IMR-90 (cell line): Measurements from ENCODE around the gene WDR70. TPM values are rescaled to one million over a fixed set of nuclear protein-coding genes. Genes with fewer than 3 reads are reported as not detected.

ENCODE experiments used
- ATAC-seq: fragments of 200-7000 bp; cut with Tn5 transposase; 2 replicates; pipeline ENCODE4 v1.9.1; 2020; ENCODE audit warnings: low read depth, mild to moderate bottlenecking, moderate library complexity
- BruUV-seq: library from RNA; stranded (reverse); fragments of 400-500 nt; replicated peaks from 2 replicates; lab custom pipeline; 2021; lab: Mats Ljungman, UMichigan
- CTCF ChIA-PET: fragments of 300-600 bp; formaldehyde crosslinking; extraction: SDS; loops from one replicate; lab custom pipeline; 2021; ENCODE audit warnings: antibody characterized with exemption; lab: Yijun Ruan, JAX
- POLR2A ChIA-PET: fragments of 300-600 bp; sonication (Branson Sonifier 250); formaldehyde crosslinking; loops from one replicate; lab custom pipeline; 2022; ENCODE audit warnings: antibody characterized with exemption; ENCODE audit not compliant: unreplicated experiment; lab: Charles Lee
- DNase-seq: peaks from one replicate; pipeline ENCODE4 v3.0.0; 2013
- H2AFZ ChIP-seq: replicated peaks from 2 replicates; pipeline ENCODE3; 2013; ENCODE audit warnings: low read length, mild to moderate bottlenecking; ENCODE audit not compliant: poor library complexity
- H2AK5ac ChIP-seq: 2 replicates; pipeline ENCODE4 v1.6.1; 2013; ENCODE audit warnings: low read depth, low read length, inconsistent platforms
- H2AK9ac ChIP-seq: replicated peaks from 2 replicates; pipeline ENCODE3; 2013; ENCODE audit warnings: mild to moderate bottlenecking, low read depth, low read length, moderate library complexity; ENCODE audit not compliant: poor library complexity
- H2BK120ac ChIP-seq: 2 replicates; pipeline ENCODE4 v1.6.1; 2013; ENCODE audit warnings: low read depth, low read length, inconsistent platforms
- H2BK15ac ChIP-seq: 3 replicates; pipeline ENCODE4 v1.6.1; 2013; ENCODE audit warnings: low read depth, low read length, inconsistent platforms
- H2BK20ac ChIP-seq: 2 replicates; pipeline ENCODE4 v1.6.1; 2013; ENCODE audit warnings: low read depth, mild to moderate bottlenecking, inconsistent platforms, low read length, moderate library complexity
- H2BK5ac ChIP-seq: 2 replicates; pipeline ENCODE4 v1.6.1; 2013; ENCODE audit warnings: mild to moderate bottlenecking, low read depth, low read length, inconsistent platforms; ENCODE audit not compliant: poor library complexity, severe bottlenecking
- H3K14ac ChIP-seq: replicated peaks from 2 replicates; pipeline ENCODE4 v1.6.1; 2013; ENCODE audit warnings: low read depth, low read length, inconsistent platforms
- H3K18ac ChIP-seq: 2 replicates; pipeline ENCODE4 v1.6.1; 2013; ENCODE audit warnings: low read depth, low read length, control low read depth
- H3K23ac ChIP-seq: 2 replicates; pipeline ENCODE4 v1.6.1; 2013; ENCODE audit warnings: low read depth, low read length, inconsistent platforms
- H3K27ac ChIP-seq: 2 replicates; pipeline ENCODE4 v1.5.1; 2013; ENCODE audit warnings: mild to moderate bottlenecking, control low read depth, low read length; ENCODE audit not compliant: insufficient read depth
- H3K27me3 ChIP-seq: 2 replicates; pipeline ENCODE4 v1.6.1; 2013; ENCODE audit warnings: low read length; ENCODE audit not compliant: control insufficient read depth, insufficient read depth
- H3K36me3 ChIP-seq: 2 replicates; pipeline ENCODE4 v1.6.1; 2013; ENCODE audit warnings: low read length, mixed read lengths; ENCODE audit not compliant: control insufficient read depth, insufficient read depth
- H3K4ac ChIP-seq: 2 replicates; pipeline ENCODE4 v1.6.1; 2013; ENCODE audit warnings: low read depth, low read length, inconsistent platforms
- H3K4me1 ChIP-seq: 2 replicates; pipeline ENCODE4 v1.6.1; 2013; ENCODE audit warnings: low read length, mixed read lengths; ENCODE audit not compliant: control insufficient read depth, insufficient read depth
- H3K4me2 ChIP-seq: 2 replicates; pipeline ENCODE4 v1.6.1; 2013; ENCODE audit warnings: low read depth, mild to moderate bottlenecking, control low read depth, low read length, moderate library complexity
- H3K4me3 ChIP-seq: 2 replicates; pipeline ENCODE4 v1.5.1; 2013; ENCODE audit warnings: low read depth, mild to moderate bottlenecking, control low read depth, low read length, moderate library complexity; ENCODE audit not compliant: insufficient read depth
- H3K56ac ChIP-seq: 2 replicates; pipeline ENCODE4 v1.6.1; 2013; ENCODE audit warnings: low read length, inconsistent platforms; ENCODE audit not compliant: insufficient read depth; ENCODE audit errors: extremely low read depth
- H3K79me1 ChIP-seq, 2 experiments: 2 replicates each; pipeline ENCODE4 v1.6.1; 2013; ENCODE audit warnings: low read length in 2 of 2, inconsistent platforms in 1 of 2, low read depth in 1 of 2
- H3K9ac ChIP-seq: 2 replicates; pipeline ENCODE4 v1.6.1; 2013; ENCODE audit warnings: low read depth, low read length, control low read depth
- H3K9me1 ChIP-seq: 2 replicates; pipeline ENCODE4 v1.6.1; 2013; ENCODE audit warnings: low read length, inconsistent platforms; ENCODE audit not compliant: insufficient read depth
- H3K9me3 ChIP-seq: 2 replicates; pipeline ENCODE4 v1.6.1; 2013; ENCODE audit warnings: low read length; ENCODE audit not compliant: control insufficient read depth, insufficient read depth
- H4K20me1 ChIP-seq: 2 replicates; pipeline ENCODE4 v1.6.1; 2013; ENCODE audit warnings: low read length, inconsistent platforms; ENCODE audit not compliant: insufficient read depth
- H4K5ac ChIP-seq: 2 replicates; pipeline ENCODE4 v1.6.1; 2013; ENCODE audit warnings: mild to moderate bottlenecking, low read depth, low read length, control low read depth
- H4K8ac ChIP-seq, 2 experiments: 2 replicates each; pipeline ENCODE4 v1.6.1; 2013; ENCODE audit warnings: low read depth in 2 of 2, low read length in 2 of 2, control low read depth in 1 of 2, inconsistent platforms in 1 of 2
- H4K91ac ChIP-seq: 2 replicates; pipeline ENCODE4 v1.6.1; 2013; ENCODE audit warnings: low read depth, low read length, inconsistent platforms; ENCODE audit not compliant: insufficient read depth
- CEBPB ChIP-seq: IDR thresholded peaks from 2 replicates; pipeline ENCODE4 v1.6.1; 2012; ENCODE audit warnings: low read depth, low read length, improper control_type of control experiment
- CHD1 ChIP-seq: IDR thresholded peaks from 2 replicates; pipeline ENCODE4 v1.6.1; 2012; ENCODE audit warnings: low read depth, low read length, improper control_type of control experiment
- ELK1 ChIP-seq: fragments of 150-350 bp; IDR thresholded peaks from 2 replicates; pipeline ENCODE4 v1.6.1; 2016; ENCODE audit warnings: low read depth, mild to moderate bottlenecking, low read length, moderate library complexity, borderline replicate concordance
- FOS ChIP-seq: fragments of 150-350 bp; IDR thresholded peaks from 2 replicates; pipeline ENCODE4 v1.6.1; 2016; ENCODE audit warnings: low read depth, low read length
- MAZ ChIP-seq: IDR thresholded peaks from 2 replicates; pipeline ENCODE4 v1.6.1; 2012; ENCODE audit warnings: low read depth, mild to moderate bottlenecking, low read length, improper control_type of control experiment, moderate library complexity, borderline replicate concordance
- MXI1 ChIP-seq: IDR thresholded peaks from 2 replicates; pipeline ENCODE4 v1.6.1; 2012; ENCODE audit warnings: low read depth, mild to moderate bottlenecking, low read length, moderate library complexity, borderline replicate concordance
- RCOR1 ChIP-seq: IDR thresholded peaks from 2 replicates; pipeline ENCODE4 v1.6.1; 2012; ENCODE audit warnings: mild to moderate bottlenecking, low read length, improper control_type of control experiment; ENCODE audit not compliant: insufficient replicate concordance
- SMC3 ChIP-seq: fragments of 150-350 bp; IDR thresholded peaks from 2 replicates; pipeline ENCODE4 v1.6.1; 2016; ENCODE audit warnings: low read depth, mild to moderate bottlenecking, antibody characterized with exemption, low read length, moderate library complexity
- USF2 ChIP-seq: fragments of 150-350 bp; IDR thresholded peaks from 2 replicates; pipeline ENCODE4 v1.6.1; 2017; ENCODE audit warnings: mild to moderate bottlenecking, antibody characterized with exemption, low read length, low read depth
- WGBS, 2 experiments: methylation state at CpG; one replicate each; pipeline versions ENCODE4 v1.1.5 to v1.1.7; 2013; ENCODE audit warnings: missing lambda C conversion rate in 2 of 2; ENCODE audit not compliant: insufficient read length in 1 of 2; ENCODE audit errors: extremely low coverage in 2 of 2; 5-methylcytosine and 5-hydroxymethylcytosine counted together
- dilution Hi-C: fragments of 300-500 bp; cut with HindIII; formaldehyde crosslinking; loops from one replicate; pipeline ENCODE4 v1.14.3; 2018; ENCODE audit warnings: low sequenced_read_pairs; ENCODE audit not compliant: unreplicated experiment
- in situ Hi-C: fragments of 300-500 bp; cut with MboI; formaldehyde crosslinking; loops from 3 replicates; pipeline ENCODE4 v1.14.3; 2019; ENCODE audit warnings: low sequenced_read_pairs, inconsistent platforms, mixed read lengths
- intact Hi-C: fragments of 100-400 bp; cut with micrococcal nuclease; formaldehyde crosslinking; loops from 2 replicates; pipeline ENCODE4 v1.10.0; 2022
- polyA plus RNA-seq, 3 experiments: library from polyadenylated mRNA; depleted of rRNA; stranded (reverse); fragments of >200 nt; gene quantifications; 2 replicates each; pipeline ENCODE4 v1.2.3, GENCODE V29; 2012; ENCODE audit warnings: low replicate concordance in 1 of 3
- total RNA-seq: library from RNA; depleted of rRNA; stranded (reverse); fragments of >200 nt; gene quantifications from 2 replicates; pipeline ENCODE4 v1.2.3, GENCODE V29; 2012

WDR70 gene
- total and polyA plus RNA-seq, 2 of the 4 experiments (the other 2 are of a cell fraction), result 16.7 to 29.9 TPM

- DNase-seq, result no peak
- intact Hi-C loops, result no loop called here
- Histone ChIP-seq H3K36me3 (no peaks in the 10 kb centered on the region), H3K79me1 (0 out of 4 replicates have a peak, but pooled peaks cover 0 to 2% of the 10 kb centered on the region in 2 experiments), H3K9me3 (peaks cover 2% of the 10 kb centered on the region; the same call in 1 of the 2 replicates), H3K4me2 (no peak overlapping the region), H3K23ac (no peak overlapping the region), H2BK20ac (no peak overlapping the region), H3K4me1 (no peaks in the 10 kb centered on the region), H2AFZ (no peak overlapping the region), H2AK5ac (no peak overlapping the region), H3K18ac (no peak overlapping the region), H3K9ac (no peak overlapping the region), H4K8ac (no peak overlapping the region), H2BK5ac (no peak overlapping the region), H3K27ac (no peak overlapping the region), H2BK120ac (no peak overlapping the region), H3K9me1 (no peaks in the 10 kb centered on the region; the same call in 1 of the 2 replicates), H3K4me3 (no peak overlapping the region), H4K20me1 (no peaks in the 10 kb centered on the region), H4K5ac (no peak overlapping the region), H2BK15ac (no peak overlapping the region), H3K14ac (no peak overlapping the region), H2AK9ac (no peak overlapping the region), H3K27me3 (no peaks in the 10 kb centered on the region), H3K4ac (no peak overlapping the region), H4K91ac (no peak overlapping the region), H3K56ac (no peak overlapping the region)
- ATAC-seq, result no peak
- BruUV-seq, result no TSS peak
- in situ Hi-C loops, result no loop called here
- POLR2A ChIA-PET, result no interaction called here
- WGBS, 2 experiments, result no CpG with 5 or more reads among the region's 4 CpGs
- dilution Hi-C loops, result no loop called here
- CTCF ChIA-PET, result interaction anchor here (0.6 kb wide), 1 partner anchor 17 kb away, joined by 3 read pairs; no protein-coding TSS in a partner anchor
- TF ChIP-seq RCOR1, result no peak
- TF ChIP-seq SMC3, result no peak
- no peak for TF ChIP-seq CHD1
- TF ChIP-seq ELK1, result no peak
- TF ChIP-seq USF2, result no peak
- TF ChIP-seq CEBPB, result no peak
- TF ChIP-seq FOS, result no peak
- no peak for TF ChIP-seq MXI1
- TF ChIP-seq MAZ, result no peak
Observed at GRCh38 chr5:37657046-37657445, 277.9 kb downstream of the WDR70 start.
